Measurements from ENCODE around the gene OR2A25. TPM values are rescaled to one million over a fixed set of nuclear protein-coding genes. Genes with fewer than 3 reads are reported as not detected.

The OR2A25 gene
- total RNA-seq, 2 experiments from 2014 or later, result not detected

DNA sequence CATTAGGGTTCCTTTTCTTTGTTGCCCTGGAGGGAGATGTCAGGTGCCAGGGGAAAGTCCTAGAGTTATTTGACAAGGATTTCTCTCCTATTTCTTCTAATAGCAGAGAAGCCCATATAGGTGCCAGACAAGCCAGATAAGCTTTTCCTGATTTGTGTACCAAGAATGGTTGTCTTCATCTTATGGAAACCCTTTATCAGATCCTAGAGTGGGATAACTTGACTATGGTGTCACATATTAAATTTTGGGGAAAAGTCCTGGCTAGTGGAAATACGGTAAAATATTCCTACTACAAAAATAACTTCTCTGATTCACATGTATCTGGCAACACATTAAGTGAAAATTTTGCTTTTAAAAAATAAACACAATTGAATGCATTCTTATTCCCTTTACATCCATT lies 17.6 kb downstream of the OR2A25 start:
- Mint-ChIP-seq H3K4me3 (no peak overlapping the region), H3K9me3 (peaks cover 9% of the 10 kb centered on the region), H3K27ac (no peak overlapping the region), H3K4me1 (ENCODE audit: low read depth) (no peaks in the 10 kb centered on the region), H3K36me3 (peaks cover 4% of the 10 kb centered on the region), H3K27me3 (peaks cover 4% of the 10 kb centered on the region)
- POLR2A ChIA-PET, result no interaction called here
- CTCF ChIA-PET, result no interaction called here
- no peak for DNase-seq
- intact Hi-C loops (cut with micrococcal nuclease), result no loop called here

DNA sequence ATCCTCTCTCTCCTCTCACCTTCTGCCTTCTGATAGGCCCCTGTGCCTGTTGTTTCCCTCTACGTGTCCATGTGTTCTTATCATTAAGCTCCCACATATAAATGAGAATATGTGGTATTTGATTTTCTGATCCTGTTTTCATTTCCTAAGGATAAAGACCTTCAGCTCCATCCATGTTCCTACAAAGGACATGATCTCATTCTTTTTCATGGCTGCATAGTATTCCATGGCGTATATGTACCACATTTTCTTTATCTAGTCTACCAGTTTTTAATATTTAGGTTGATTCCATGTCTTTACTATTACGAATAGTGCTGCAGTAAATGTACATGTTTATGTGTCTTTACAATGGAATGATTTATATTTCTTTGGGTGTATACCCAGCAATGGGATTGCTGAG lies 21.1 kb downstream of the OR2A25 start:
- no peak overlapping the region for H3K4me3 Mint-ChIP-seq
- no peaks in the 10 kb centered on the region for H3K4me1 Mint-ChIP-seq (ENCODE audit: low read depth)
- ChIA-PET CTCF (no interaction called here), POLR2A (no interaction called here)
- H3K27me3 Mint-ChIP-seq, result peaks cover 3% of the 10 kb centered on the region
- H3K9me3 Mint-ChIP-seq, result peaks cover 9% of the 10 kb centered on the region
- no peak overlapping the region for H3K27ac Mint-ChIP-seq
- intact Hi-C loops (cut with micrococcal nuclease), result no loop called here
- H3K36me3 Mint-ChIP-seq, result peaks cover 4% of the 10 kb centered on the region
- DNase-seq, result no peak

DNA sequence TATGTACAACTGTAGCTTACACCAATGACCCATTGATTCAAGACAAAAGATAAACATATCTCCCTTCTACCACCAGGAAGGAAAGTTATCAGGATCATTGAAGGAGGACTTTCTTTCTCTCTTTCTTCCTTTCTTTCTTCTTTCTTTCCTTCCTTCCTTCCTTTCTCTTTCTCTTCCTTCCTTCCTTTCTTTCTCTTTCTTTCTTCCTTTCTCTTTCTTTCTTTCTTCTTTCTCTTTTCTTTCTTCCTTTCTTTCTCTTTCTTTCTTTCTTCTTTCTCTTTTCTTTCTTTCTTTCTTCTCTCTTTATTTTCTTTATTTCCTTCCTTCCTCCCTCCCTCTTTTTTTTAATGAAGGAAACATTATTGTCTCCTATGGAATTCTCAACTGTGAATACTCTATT lies 29.2 kb downstream of the OR2A25 start:
- ChIA-PET POLR2A (no interaction called here), CTCF (no interaction called here)
- no peaks in the 10 kb centered on the region for H3K9me3 Mint-ChIP-seq
- DNase-seq, result no peak
- peaks cover 5% of the 10 kb centered on the region for H3K27me3 Mint-ChIP-seq
- no peak overlapping the region for H3K4me3 Mint-ChIP-seq
- intact Hi-C loops (cut with micrococcal nuclease), result no loop called here
- H3K4me1 Mint-ChIP-seq (ENCODE audit: low read depth), result peaks cover 8% of the 10 kb centered on the region
- no peaks in the 10 kb centered on the region for H3K36me3 Mint-ChIP-seq
- H3K27ac Mint-ChIP-seq, result no peak overlapping the region

DNA sequence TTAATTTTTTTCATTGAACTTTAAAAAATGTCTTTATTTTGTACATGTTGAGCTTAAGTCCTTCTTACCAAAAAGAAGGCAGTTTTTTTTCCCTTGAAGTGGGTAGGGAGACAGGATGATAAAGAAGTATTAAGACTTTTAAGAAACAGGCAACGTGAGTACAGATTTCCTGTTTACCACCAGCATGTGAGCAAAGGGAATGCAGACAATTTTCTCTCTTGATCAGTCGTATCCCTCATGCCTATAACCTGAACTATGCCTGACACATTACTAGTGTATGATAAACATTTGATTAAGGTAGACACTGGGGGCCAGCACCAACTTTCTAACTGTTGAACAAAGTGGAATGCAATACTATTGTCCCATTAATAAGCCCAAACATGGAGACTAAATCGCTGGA lies 31.0 kb downstream of the OR2A25 start:
- H3K27ac Mint-ChIP-seq, result no peak overlapping the region
- peaks cover 8% of the 10 kb centered on the region for H3K4me1 Mint-ChIP-seq (ENCODE audit: low read depth)
- no peak overlapping the region for H3K4me3 Mint-ChIP-seq
- ChIA-PET POLR2A (no interaction called here), CTCF (no interaction called here)
- DNase-seq, result no peak
- no peaks in the 10 kb centered on the region for H3K9me3 Mint-ChIP-seq
- H3K27me3 Mint-ChIP-seq, result peaks cover 6% of the 10 kb centered on the region
- no peaks in the 10 kb centered on the region for H3K36me3 Mint-ChIP-seq
- intact Hi-C loops (cut with micrococcal nuclease), result no loop called here

DNA sequence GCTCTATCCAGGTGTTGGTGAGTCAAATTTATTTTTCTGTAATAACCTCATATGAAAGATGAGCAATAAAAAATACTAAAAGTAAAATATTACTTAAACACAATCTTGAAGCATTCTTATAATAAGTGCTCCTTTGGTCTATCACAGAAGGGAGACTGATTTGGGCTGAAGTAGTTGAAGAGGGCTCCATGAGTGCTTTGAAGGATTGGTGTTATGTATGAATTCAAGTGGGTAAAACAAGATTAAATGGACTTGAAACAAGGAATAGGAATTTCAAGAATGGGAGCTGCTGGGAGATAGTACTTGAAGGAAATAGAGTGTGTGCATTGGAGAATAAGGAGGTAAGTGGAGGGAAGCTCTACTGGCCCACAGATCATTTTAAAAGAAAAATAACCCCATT lies 32.4 kb downstream of the OR2A25 start:
- peaks cover 8% of the 10 kb centered on the region for H3K4me1 Mint-ChIP-seq (ENCODE audit: low read depth)
- CTCF ChIA-PET, result interaction anchor here (0.8 kb wide), 1 partner anchor 26 kb away, joined by 3 read pairs; no protein-coding TSS in a partner anchor
- no peaks in the 10 kb centered on the region for H3K9me3 Mint-ChIP-seq
- intact Hi-C loops (cut with micrococcal nuclease), result no loop called here
- DNase-seq, result no peak
- no peak overlapping the region for H3K27ac Mint-ChIP-seq
- POLR2A ChIA-PET, result no interaction called here
- no peak overlapping the region for H3K4me3 Mint-ChIP-seq
- H3K27me3 Mint-ChIP-seq, result peaks cover 2% of the 10 kb centered on the region
- H3K36me3 Mint-ChIP-seq, result no peaks in the 10 kb centered on the region

DNA sequence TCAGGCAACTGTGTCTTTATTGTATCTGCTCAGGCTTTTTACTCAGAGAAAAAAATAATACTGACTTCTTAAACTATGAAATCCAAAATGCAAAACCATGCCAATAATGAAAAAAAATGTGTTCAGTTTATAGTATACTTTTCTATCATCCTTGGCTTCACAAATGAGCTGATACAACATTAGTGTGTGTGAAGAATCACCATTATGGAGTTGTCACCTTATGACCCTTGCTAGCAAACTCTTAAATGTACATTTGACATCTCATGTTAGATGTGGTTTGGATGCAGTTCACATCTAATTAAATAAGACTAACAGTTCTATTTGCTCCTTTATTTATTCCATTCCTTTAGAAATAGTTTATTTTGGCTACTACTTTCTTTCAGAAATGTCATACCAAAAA lies 35.6 kb downstream of the OR2A25 start:
- H3K36me3 Mint-ChIP-seq, result no peaks in the 10 kb centered on the region
- H3K27ac Mint-ChIP-seq, result no peak overlapping the region
- peaks cover 2% of the 10 kb centered on the region for H3K27me3 Mint-ChIP-seq
- intact Hi-C loops (cut with micrococcal nuclease), result no loop called here
- ChIA-PET CTCF (interaction anchor here (0.7 kb wide), 1 partner anchor 23 kb away, joined by 3 read pairs; no protein-coding TSS in a partner anchor), POLR2A (no interaction called here)
- peaks cover 8% of the 10 kb centered on the region for H3K4me1 Mint-ChIP-seq (ENCODE audit: low read depth)
- H3K4me3 Mint-ChIP-seq, result no peak overlapping the region
- no peak for DNase-seq
- H3K9me3 Mint-ChIP-seq, result no peaks in the 10 kb centered on the region

DNA sequence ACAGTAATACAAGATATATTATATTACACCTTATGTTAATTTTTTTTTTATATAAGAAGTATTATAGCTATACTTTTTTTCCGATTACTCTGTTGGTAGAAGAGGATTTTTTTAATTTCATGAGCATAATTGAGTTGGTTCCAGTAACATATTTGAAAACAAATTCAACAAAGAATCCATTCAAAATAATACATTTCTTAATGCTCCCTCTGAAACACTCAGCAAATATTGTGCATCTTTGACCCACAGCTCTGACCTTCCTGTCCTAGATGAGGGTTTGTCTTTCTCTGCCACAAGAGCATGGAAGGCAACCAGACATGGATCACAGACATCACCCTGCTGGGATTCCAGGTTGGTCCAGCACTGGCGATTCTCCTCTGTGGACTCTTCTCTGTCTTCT lies 39.7 kb downstream of the OR2A25 start, which contains the start of gene OR2A2:
OR2A2 (plus strand) TSS at position 301 of the 400 bp plus-strand sequence; CDS start at position 301, 0 bp downstream.
- Mint-ChIP-seq H3K27ac (no peak within 1 kb of the TSS), H3K27me3 (peaks cover 9% of the 10 kb centered on the region), H3K36me3 (no peaks in the 10 kb centered on the region), H3K9me3 (no peaks in the 10 kb centered on the region), H3K4me3 (no peak within 1 kb of the TSS), H3K4me1 (ENCODE audit: low read depth) (no peaks in the 10 kb centered on the region)
- CTCF ChIA-PET, result interaction anchor here (2.0 kb wide), 1 partner anchor 19 kb away, joined by 5 read pairs; no protein-coding TSS in a partner anchor
- DNase-seq, result no peak
- intact Hi-C loops (cut with micrococcal nuclease), result no loop called here
- POLR2A ChIA-PET, result no interaction called here

DNA sequence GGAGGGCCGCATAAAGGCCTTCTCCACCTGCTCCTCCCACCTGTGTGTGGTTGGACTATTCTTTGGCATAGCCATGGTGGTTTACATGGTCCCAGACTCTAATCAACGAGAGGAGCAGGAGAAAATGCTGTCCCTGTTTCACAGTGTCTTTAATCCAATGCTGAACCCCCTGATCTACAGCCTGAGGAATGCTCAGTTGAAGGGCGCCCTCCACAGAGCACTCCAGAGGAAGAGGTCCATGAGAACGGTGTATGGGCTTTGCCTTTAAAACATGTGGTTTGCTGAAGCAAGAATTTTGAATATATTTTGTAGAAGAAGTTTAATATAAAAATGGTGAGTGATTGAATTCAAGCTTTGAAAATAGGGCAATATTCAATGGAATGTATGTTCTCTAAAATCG lies 40.7 kb downstream of the OR2A25 start:
- Mint-ChIP-seq H3K9me3 (no peaks in the 10 kb centered on the region), H3K27ac (no peak overlapping the region), H3K36me3 (no peaks in the 10 kb centered on the region), H3K4me3 (no peak overlapping the region), H3K4me1 (ENCODE audit: low read depth) (no peaks in the 10 kb centered on the region), H3K27me3 (peaks cover 9% of the 10 kb centered on the region)
- no peak for DNase-seq
- intact Hi-C loops (cut with micrococcal nuclease), result no loop called here
- CTCF ChIA-PET, result no interaction called here
- POLR2A ChIA-PET, result no interaction called here

DNA sequence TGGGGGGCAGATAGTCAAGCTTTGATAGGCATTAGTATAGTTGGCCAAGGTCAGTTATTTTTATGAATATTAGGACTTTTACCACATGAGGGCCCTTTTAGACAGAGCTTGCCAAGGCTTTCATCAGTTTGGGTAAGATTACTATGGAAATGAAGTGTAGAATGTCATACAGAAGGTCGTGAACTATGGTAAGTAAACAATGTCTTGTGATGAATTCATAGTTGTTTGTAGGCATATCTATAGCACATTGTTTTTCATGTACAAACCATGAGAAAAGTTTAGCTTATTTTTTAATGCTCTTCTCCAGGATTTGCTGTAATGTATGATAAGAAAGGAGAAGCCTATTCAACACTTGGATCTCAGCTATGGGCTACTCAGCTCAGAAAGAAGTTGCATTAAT lies 44.0 kb downstream of the OR2A25 start:
- Mint-ChIP-seq H3K9me3 (no peaks in the 10 kb centered on the region), H3K36me3 (no peaks in the 10 kb centered on the region), H3K4me3 (no peak overlapping the region), H3K4me1 (ENCODE audit: low read depth) (no peaks in the 10 kb centered on the region), H3K27me3 (peaks cover 9% of the 10 kb centered on the region), H3K27ac (no peak overlapping the region)
- no peak for DNase-seq
- POLR2A ChIA-PET, result no interaction called here
- CTCF ChIA-PET, result interaction anchor here (0.5 to 1.9 kb wide), 2 partner anchors 14 to 1798 kb away, joined by 3 to 8 read pairs; no protein-coding TSS in a partner anchor
- intact Hi-C loops (cut with micrococcal nuclease), result loop anchor here (1.0 kb wide), 1 partner anchor 200 kb away; no protein-coding TSS in a partner anchor

DNA sequence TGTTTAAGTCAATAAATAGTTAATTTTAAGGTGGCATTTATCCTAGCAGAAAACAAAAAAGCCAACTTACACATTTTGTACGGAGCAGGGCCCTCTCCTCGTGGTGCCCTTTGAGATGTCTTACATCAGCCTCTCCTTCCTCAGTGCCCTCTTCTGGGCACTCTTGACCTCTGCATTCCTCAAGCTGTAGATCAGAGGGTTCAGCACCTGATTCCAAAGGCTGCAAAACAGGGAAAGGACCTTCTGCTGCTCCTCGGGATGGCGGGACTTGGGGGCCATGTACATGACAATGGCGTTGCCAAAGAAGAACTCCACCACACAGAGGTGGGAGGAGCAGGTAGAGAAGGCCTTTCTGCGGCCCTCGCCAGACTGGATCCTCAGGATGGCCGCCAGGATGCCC lies 48.7 kb downstream of the OR2A25 start:
- DNase-seq, result no peak
- Mint-ChIP-seq H3K4me1 (ENCODE audit: low read depth) (no peaks in the 10 kb centered on the region), H3K4me3 (no peak overlapping the region), H3K9me3 (no peaks in the 10 kb centered on the region), H3K27me3 (no peaks in the 10 kb centered on the region), H3K36me3 (no peaks in the 10 kb centered on the region), H3K27ac (no peak overlapping the region)
- POLR2A ChIA-PET, result no interaction called here
- intact Hi-C loops (cut with micrococcal nuclease), result no loop called here
- CTCF ChIA-PET, result no interaction called here

DNA sequence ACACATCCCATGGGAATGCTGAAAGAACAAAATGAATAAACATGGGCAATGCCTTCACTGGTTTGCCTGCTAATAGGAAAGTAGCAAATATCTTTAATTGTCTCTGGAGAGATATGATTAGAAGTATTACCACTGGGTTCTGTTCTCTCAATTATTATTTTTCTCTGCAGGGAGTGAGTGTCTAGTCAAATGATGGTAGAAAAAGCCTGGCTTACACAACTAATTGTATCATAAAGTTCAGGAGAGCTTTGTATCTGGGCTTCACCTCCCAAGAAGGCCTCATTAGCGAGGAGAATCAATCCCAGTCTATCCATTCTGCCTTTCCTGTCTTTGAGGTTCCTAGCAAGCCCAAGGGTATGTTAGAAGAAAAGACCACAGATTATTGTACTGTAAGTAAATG lies 53.3 kb downstream of the OR2A25 start, which contains the start of gene OR2A14:
OR2A14 (plus strand) TSS at position 301 of the 400 bp plus-strand sequence. CDS start 5,937 bp downstream, outside the sequence.
- CTCF ChIA-PET, result no interaction called here
- intact Hi-C loops (cut with micrococcal nuclease), result no loop called here

More for the DNA sequence above, 53.3 kb downstream of the OR2A25 start, which contains the start of gene OR2A14:
- H3K27ac Mint-ChIP-seq, result no peak within 1 kb of the TSS
- H3K9me3 Mint-ChIP-seq, result no peaks in the 10 kb centered on the region
- POLR2A ChIA-PET, result no interaction called here
- no peaks in the 10 kb centered on the region for H3K36me3 Mint-ChIP-seq
- H3K27me3 Mint-ChIP-seq, result no peaks in the 10 kb centered on the region
- H3K4me1 Mint-ChIP-seq (ENCODE audit: low read depth), result no peaks in the 10 kb centered on the region
- no peak within 1 kb of the TSS for H3K4me3 Mint-ChIP-seq
- no peak for DNase-seq
